NCI-H82 treated with DMSO at 0.1 percent for 48 hours (cell line): ENCODE data around the gene ARL10.
A peak's percentile ranks its signal among the peaks of the same experiment; 100 is the strongest.

Source experiments
- DNase-seq: peaks from one replicate; lab custom pipeline; 2025; ENCODE audit not compliant: unreplicated experiment; lab: John Stamatoyannopoulos, UW

The ARL10 gene

GRCh38 chr5:176365351-176366231 lies at the start of gene ARL10:
TSS of gene ARL10 (plus strand) at chr5:176365487. CDS start at chr5:176365564, 77 bp downstream.
- no peak for DNase-seq

GRCh38 chr5:176317534-176318374 lies 47.5 kb upstream of the ARL10 start:
- no peak for DNase-seq

DNA sequence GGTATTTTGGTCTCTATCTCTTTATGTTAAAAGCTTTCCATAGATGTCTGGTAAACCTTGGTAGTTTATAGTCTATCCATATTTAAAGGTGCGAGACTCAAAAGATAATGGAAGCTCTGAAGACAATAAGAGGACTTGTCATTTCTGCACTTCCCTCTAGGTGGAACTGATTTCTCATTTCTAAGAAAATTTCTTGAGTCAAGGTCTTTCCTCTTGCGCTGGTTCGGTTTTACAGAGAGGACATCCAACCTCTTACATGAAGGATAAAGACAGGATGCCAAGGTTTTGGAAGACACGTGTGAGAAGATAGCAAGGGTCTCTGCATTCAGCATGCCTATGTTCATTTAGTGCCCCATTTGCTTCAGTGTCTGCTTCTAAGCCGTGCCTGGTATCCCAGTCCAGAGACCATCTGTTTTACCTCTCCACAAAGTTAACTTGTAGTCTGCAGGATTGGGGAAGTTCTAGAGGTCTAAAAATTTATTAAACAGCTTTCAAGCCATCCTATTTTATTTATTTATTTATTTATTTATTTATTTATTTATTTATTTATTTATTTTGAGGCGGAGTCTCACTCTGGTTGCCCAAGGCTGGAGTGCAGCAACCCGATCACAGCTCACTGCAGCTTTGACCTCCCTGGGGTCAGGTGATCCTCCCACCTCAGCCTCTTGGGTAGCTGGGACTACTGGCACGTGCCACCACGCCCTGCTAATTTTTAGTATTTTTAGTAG lies 45.3 kb upstream of the ARL10 start:
- DNase-seq: no peak

DNA sequence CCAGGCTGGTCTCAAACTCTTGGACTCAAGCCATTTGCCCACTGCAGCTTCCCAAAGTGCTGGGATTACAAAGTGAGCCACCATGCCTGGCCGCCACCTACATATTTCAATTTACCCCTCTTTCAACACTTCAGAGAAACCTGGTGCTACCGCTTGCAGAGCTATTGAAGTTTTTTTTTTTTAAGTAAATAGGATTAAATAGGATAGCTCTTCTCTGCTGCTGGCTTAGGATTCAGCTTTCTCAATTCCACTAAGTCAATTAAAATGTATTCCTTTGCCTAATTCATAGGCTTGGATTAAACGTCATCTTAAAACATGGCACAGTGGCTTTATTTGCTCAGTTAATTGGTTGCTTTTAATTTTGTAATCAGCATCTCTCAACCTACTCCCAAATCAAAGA lies 44.7 kb upstream of the ARL10 start:
- peak; percentile 96 for DNase-seq

DNA sequence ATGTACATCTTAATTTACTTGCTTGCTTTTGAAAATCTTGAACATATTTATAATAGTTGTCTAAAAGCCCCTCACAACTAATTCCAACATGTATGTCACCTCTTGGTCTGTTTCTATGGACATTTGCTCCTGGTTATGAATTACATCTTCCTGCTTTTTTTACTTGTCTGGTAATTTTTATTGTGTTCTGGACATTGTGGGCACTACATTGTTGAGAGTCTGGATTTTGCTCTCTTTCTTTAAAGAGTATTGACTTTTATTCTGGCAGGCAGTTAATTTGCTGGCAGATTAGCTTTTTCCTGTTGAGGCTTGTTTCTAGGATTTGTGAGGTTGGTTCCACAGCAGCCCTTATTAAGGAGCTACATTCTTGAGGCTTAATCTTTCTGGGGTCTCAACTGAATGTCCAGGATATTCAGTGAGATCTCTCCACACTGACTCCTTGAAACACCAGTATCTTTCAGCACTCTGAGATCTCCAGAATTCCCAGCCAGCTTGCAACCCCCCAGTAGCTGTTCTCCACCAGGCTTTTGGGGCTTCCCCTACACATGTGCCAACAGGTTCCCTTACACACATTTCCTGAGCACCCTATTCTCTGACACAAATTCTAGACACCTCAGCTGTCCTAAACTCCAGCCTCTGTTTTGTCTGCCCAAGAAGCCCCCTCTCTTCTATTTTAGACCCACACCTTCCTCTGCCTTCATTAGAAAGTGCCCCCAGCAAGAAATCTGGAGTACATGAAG lies 31.1 kb upstream of the ARL10 start:
- DNase-seq: no peak

GRCh38 chr5:176337913-176338312 lies 27.4 kb upstream of the ARL10 start:
- DNase-seq: no peak

DNA sequence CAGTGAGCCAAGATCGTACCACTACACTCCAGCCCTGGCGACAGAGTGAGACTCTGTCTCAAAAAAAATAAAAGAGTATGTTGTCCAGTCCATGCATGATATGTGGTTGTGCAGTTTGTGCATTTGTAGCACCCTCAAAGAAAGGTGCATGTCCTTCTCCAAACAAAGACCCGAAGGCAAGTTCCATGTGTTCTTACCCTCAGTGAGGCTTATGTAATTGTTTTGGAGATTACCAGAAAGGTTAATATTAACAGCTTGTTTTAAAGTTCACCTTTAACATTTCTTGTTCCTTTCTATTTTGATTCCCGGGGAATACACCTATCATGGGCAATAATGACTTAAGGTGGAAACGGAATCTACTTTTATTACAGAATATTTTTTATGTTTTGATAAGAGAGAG lies 26.0 kb upstream of the ARL10 start:
- no peak for DNase-seq

- DNase-seq: no peak
These were observed 23.7 kb upstream of the ARL10 start for GRCh38 chr5:176341325-176342157.

- no peak for DNase-seq
These were observed 23.2 kb upstream of the ARL10 start for GRCh38 chr5:176342158-176342483.

DNA sequence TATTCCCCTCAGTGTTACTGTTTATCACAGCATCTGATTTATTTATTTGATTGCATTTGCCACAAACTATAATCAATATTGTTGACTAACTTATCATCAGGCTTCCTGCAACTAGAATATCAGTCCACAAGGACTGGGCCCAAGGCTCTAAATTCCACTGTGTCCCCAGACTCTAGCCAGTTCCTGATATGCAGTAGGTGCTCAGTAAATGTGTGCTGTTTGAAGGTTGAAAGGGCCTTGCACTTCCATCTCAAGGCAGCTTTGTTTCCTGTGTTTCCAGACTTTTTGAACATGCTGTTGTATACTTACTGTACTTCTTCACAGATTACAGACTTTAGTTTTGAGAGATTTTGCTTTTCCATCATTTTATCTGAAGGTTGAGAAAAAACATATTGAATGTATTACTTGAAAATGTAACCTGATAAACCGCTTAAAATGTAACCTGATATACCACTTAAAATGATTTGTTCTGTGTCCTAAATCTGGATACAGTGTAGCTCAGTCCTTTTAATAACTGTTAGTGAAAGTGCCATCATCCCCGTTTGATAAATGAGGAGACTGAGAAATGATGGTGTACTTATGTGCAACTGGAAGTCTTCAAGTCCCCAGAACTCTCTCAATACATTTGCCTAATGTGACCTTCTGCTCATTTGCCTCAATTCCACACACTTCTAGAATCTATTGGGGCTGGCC lies 22.4 kb upstream of the ARL10 start:
- DNase-seq: no peak

DNA sequence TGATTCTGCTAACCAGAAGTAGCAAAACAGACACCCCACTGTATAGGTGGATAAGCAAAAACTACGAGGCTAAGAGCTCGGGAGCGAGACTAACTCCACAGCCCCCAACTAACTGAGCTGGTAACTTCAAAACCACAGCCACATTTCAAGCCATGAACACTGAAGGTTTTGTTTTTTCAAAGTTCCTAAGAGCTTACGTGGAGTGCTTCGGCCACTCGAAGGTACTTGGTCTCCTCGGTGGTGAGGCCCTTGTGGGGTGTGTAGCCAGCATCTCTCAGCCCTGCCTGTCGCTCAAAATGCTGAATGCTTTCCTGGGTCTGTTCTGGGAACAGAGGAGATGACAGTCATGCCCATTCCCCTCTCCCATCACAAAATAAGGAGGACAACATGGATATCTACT lies 14.9 kb upstream of the ARL10 start:
- no peak for DNase-seq

- DNase-seq: no peak
These were observed 13.0 kb upstream of the ARL10 start for GRCh38 chr5:176352116-176352878.

GRCh38 chr5:176353533-176353932 lies 11.8 kb upstream of the ARL10 start:
- no peak for DNase-seq

- no peak for DNase-seq
These were observed 9.7 kb upstream of the ARL10 start for GRCh38 chr5:176355400-176356178.

DNA sequence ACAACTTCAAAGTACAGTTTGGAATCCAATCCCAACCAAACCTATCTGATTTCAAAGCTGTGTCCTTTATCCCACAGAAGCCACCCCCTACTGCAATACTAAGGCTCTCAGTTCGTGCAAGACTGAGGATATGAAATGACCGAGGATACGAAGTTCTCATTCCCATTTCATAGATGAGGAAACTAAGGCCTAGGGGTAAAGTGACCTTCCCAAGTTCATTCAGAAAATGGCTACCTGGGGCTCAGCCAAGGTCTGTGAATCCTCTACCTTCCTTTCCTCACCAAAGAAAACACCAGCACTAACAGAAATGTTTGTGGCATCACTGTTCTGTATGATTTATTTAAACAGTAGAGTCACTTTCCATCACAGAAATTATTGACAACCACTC lies 9.1 kb upstream of the ARL10 start:
- no peak for DNase-seq

DNA sequence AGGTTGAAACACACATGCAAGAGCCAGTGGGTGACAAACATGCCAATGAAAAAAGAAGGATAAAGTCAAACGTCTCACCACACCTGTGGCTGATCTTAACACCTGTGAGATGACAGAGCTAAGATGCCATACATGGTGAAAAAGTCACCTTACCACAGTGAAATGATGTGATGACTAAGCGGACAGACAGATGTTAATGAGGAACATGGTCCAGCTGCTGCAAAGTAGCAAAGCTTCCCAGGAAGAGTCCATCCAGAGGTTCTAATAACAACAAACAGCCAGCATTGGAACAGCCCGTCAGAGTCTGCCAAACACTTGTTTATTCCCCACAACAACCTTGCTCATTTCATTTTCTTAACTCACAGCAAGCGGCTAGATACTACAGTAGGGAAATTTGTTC lies 5.6 kb upstream of the ARL10 start:
- no peak for DNase-seq

- DNase-seq: no peak
These were observed 4.3 kb upstream of the ARL10 start for GRCh38 chr5:176360894-176361436.
